Brain microvascular endothelial cell (primary cell): ENCODE measurements around the gene WNT6.

Experiments
- DNase-seq: peaks from one replicate; pipeline ENCODE4 v3.0.0-alpha.2; 2020
- H3K27ac ChIP-seq: fragments of 250-450 bp; sonication (Bioruptor Pico); 2 replicates; pipeline ENCODE4 v1.5.1; 2020; ENCODE audit warnings: mild to moderate bottlenecking, moderate library complexity
- H3K27me3 ChIP-seq: fragments of 250-450 bp; sonication (Bioruptor Pico); replicated peaks from 2 replicates; pipeline ENCODE4 v1.5.1; 2020; ENCODE audit warnings: mild to moderate bottlenecking
- H3K36me3 ChIP-seq: fragments of 250-450 bp; sonication (Bioruptor Pico); replicated peaks from 2 replicates; pipeline ENCODE4 v1.5.1; 2020; ENCODE audit warnings: mild to moderate bottlenecking
- H3K4me3 ChIP-seq: 2 replicates; pipeline ENCODE4 v1.5.1; 2011; ENCODE audit warnings: low read depth, mild to moderate bottlenecking, control low read depth, low read length, moderate library complexity
- CTCF ChIP-seq: IDR thresholded peaks from 2 replicates; pipeline ENCODE4 v1.5.1; 2011; ENCODE audit warnings: low read depth, mild to moderate bottlenecking, moderate library complexity, low read length, control low read depth, inconsistent platforms; ENCODE audit errors: missing control alignments
- in situ Hi-C: cut with HindIII; loops from 2 replicates; pipeline ENCODE4 v1.10.0; 2017; ENCODE audit warnings: low sequenced_read_pairs, low pct_ligation_motif_present

The WNT6 gene

GRCh38 chr2:218859556-218859987 is at the start of gene WNT6:
Gene WNT6, plus strand, starts transcription at chr2:218859805. Its CDS starts 233 bp downstream, at chr2:218860038.
- H3K27me3 ChIP-seq = peaks cover 71% of the 10 kb centered on the region
- no peak for TF ChIP-seq CTCF
- no peak for DNase-seq
- in situ Hi-C loops = no loop called here
- H3K27ac ChIP-seq = no peak within 1 kb of the TSS
- no peak within 1 kb of the TSS for H3K4me3 ChIP-seq
- H3K36me3 ChIP-seq = no peaks in the 10 kb centered on the region

DNA sequence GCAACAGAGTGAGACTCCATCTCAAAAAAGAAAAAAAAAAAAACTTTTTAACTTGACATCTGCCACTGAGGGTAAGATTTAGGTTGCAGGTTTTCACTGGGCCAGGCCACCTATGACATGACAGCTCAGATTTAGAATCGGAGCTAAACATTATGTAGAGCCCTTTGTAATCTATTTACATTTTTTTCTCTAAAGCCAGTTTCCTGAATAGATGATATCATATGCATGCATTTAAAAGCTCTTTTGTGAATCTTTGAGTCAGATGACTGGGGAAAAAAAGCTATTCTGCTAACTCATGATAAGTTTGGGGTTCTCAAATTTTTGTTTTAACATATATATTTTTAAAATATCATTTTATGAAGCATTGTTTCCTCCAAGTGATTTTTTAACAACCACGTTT is 49.3 kb upstream of the WNT6 start:
- Histone ChIP-seq H3K27ac (no peak overlapping the region), H3K36me3 (no peaks in the 10 kb centered on the region), H3K27me3 (peaks cover 2% of the 10 kb centered on the region), H3K4me3 (no peak overlapping the region)
- in situ Hi-C loops = no loop called here
- no peak for DNase-seq
- no peak for TF ChIP-seq CTCF

- H3K27ac ChIP-seq = no peak overlapping the region
- DNase-seq = no peak
- no peak for TF ChIP-seq CTCF
- in situ Hi-C loops = no loop called here
- H3K36me3 ChIP-seq = no peaks in the 10 kb centered on the region
- H3K27me3 ChIP-seq = peaks cover 2% of the 10 kb centered on the region
- no peak overlapping the region for H3K4me3 ChIP-seq
Measured at GRCh38 chr2:218811382-218811781, 48.2 kb upstream of the WNT6 start.

GRCh38 chr2:218812096-218812815 is 47.3 kb upstream of the WNT6 start:
- H3K36me3 ChIP-seq = no peaks in the 10 kb centered on the region
- no peak for DNase-seq
- TF ChIP-seq CTCF = no peak
- H3K27ac ChIP-seq = no peak overlapping the region
- peaks cover 2% of the 10 kb centered on the region for H3K27me3 ChIP-seq
- in situ Hi-C loops = no loop called here
- no peak overlapping the region for H3K4me3 ChIP-seq

- no peak for DNase-seq
- H3K36me3 ChIP-seq = no peaks in the 10 kb centered on the region
- no peak overlapping the region for H3K4me3 ChIP-seq
- in situ Hi-C loops = no loop called here
- H3K27ac ChIP-seq = no peak overlapping the region
- TF ChIP-seq CTCF = no peak
- H3K27me3 ChIP-seq = peaks cover 2% of the 10 kb centered on the region
Measured at GRCh38 chr2:218812861-218813260, 46.7 kb upstream of the WNT6 start.

- TF ChIP-seq CTCF = no peak
- in situ Hi-C loops = no loop called here
- Histone ChIP-seq H3K27me3 (peaks cover 2% of the 10 kb centered on the region), H3K27ac (no peak overlapping the region), H3K36me3 (no peaks in the 10 kb centered on the region), H3K4me3 (no peak overlapping the region)
- no peak for DNase-seq
Measured at GRCh38 chr2:218813771-218814460, 45.7 kb upstream of the WNT6 start.
